Ecto neural progenitor cell (in vitro differentiated cells): ENCODE measurements around the gene CDC25B.
"Not testable (repeated sequence)": the region's sequence is repeated elsewhere in the genome, so short reads cannot be mapped to it uniquely, and the experiment has no call there.

ENCODE experiments used
- DNase-seq: peaks from one replicate; pipeline ENCODE4 v3.0.0-alpha.2; 2018; ENCODE audit warnings: low spot score

Gene CDC25B

GRCh38 chr20:3829891-3830290, 33.8 kb downstream of the CDC25B start:
- DNase-seq: not testable (repeated sequence)

GRCh38 chr20:3836132-3836531, 40.0 kb downstream of the CDC25B start:
- no peak for DNase-seq

GRCh38 chr20:3839328-3839727, 43.2 kb downstream of the CDC25B start:
- no peak for DNase-seq

- not testable (repeated sequence) for DNase-seq
Measured at GRCh38 chr20:3840201-3840600, 44.1 kb downstream of the CDC25B start.

- DNase-seq: no peak
Measured at GRCh38 chr20:3842348-3842930, 46.3 kb downstream of the CDC25B start.

- no peak for DNase-seq
Measured at GRCh38 chr20:3843490-3843889, 47.4 kb downstream of the CDC25B start.

GRCh38 chr20:3843990-3844619, 48.0 kb downstream of the CDC25B start:
- not testable (repeated sequence) for DNase-seq

- no peak for DNase-seq
Measured at GRCh38 chr20:3846378-3846739, 50.2 kb downstream of the CDC25B start.

GRCh38 chr20:3846740-3847428, 50.8 kb downstream of the CDC25B start, which contains the start of gene MAVS:
Gene MAVS (plus strand): TSS chr20:3846834. CDS start chr20:3854625, 7,791 bp downstream.
- DNase-seq: peak; percentile 92

- no peak for DNase-seq
Measured at GRCh38 chr20:3847429-3847940, 51.4 kb downstream of the CDC25B start.

GRCh38 chr20:3848565-3848964, 52.5 kb downstream of the CDC25B start:
- DNase-seq: no peak

GRCh38 chr20:3854462-3854871, 58.4 kb downstream of the CDC25B start:
- DNase-seq: no peak
